ENCODE measurements around the gene HPD.
"Not testable (repeated sequence)": the region's sequence is repeated elsewhere in the genome, so short reads cannot be mapped to it uniquely, and the experiment has no call there.

The HPD gene

DNA sequence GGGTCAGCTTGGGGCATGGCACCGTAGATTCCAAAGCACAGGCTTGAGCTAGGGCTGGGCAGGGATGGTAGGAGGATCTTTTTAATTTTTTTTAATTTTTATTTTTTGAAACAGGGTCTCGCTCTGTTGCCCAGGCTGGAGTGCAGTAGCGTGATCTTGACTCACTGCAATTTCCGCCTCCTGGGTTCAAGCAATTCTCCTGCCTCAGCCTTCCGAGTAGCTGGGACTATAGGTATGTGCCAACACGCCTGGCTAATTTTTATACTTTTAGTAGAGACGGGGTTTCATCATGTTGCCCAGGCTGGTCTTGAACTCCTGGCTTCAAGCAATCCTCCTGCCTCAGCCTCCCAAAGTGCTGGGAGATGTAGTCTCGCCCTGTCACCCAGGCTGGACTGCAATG is 67.9 kb downstream of the HPD start:
- H3K79me2 ChIP-seq (ENCODE audit: control insufficient read depth, insufficient read depth, low read length, unreplicated experiment), result not testable (repeated sequence)

DNA sequence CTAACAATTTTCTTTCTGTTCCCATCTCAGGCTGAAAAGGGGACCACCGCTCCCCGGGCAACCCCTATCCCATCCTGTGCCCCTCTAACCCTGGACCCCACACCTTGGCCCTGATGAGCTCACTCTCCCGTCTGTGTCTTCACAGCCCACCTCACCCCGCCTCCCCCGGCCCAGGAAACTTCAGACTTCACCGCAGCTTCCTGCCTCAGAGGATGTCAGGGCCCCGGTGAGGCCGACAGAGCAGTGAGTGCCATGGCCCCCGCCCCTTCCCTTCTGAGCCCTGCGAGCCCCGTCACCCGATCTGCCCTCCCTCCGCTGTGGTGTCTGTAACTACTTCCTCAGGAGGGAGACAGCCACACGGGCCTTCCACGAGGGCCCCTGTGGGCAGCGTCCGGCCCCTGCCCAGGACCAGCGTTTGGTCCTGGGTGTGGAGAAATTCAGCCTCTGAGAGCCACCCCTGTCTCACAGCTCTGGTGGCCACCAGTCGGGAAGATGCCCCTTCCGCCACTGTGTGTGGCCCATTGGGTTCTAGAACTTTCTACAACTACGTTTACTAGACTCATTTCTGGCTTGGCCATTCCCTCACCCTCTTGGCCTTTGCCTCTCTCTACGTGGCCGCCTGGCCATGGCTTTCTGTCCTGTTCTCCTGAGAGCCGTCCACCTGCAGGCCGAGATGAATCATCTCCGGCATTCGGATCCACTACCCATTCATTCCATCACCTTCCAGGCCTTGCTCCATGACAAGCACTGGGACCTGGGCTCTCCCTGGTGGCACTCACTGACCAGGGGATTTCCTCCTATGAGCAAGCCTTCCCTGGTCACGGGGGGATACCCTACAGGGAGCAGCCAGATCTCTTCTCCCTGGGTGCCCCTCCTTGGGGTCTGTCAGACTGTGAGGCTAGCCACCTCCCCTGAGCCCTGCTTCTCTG is 68.6 kb downstream of the HPD start:
- Histone ChIP-seq H3K27ac (ENCODE audit: low read depth, low read length) (no peak overlapping the region), H3K4me1 (ENCODE audit: control insufficient read depth, insufficient read depth, low read length, unreplicated experiment) (peaks cover 9% of the 10 kb centered on the region), H2AFZ (ENCODE audit: low read length, unreplicated experiment) (no peak overlapping the region), H3K79me2 (ENCODE audit: control insufficient read depth, insufficient read depth, low read length, unreplicated experiment) (no peaks in the 10 kb centered on the region), H3K27me3 (ENCODE audit: insufficient read depth, low read length) (no peaks in the 10 kb centered on the region), H3K4me3 (ENCODE audit: low read depth, low read length) (no peak overlapping the region), H3K36me3 (ENCODE audit: insufficient read depth, low read length) (no peaks in the 10 kb centered on the region)

More for the DNA sequence above, 67.9 kb downstream of the HPD start:
- not testable (repeated sequence) for H3K36me3 ChIP-seq (ENCODE audit: insufficient read depth, low read length); H3K27ac ChIP-seq (ENCODE audit: low read depth, low read length); H3K4me3 ChIP-seq (ENCODE audit: low read depth, low read length); H2AFZ ChIP-seq (ENCODE audit: low read length, unreplicated experiment); H3K27me3 ChIP-seq (ENCODE audit: insufficient read depth, low read length)
- H3K4me1 ChIP-seq (ENCODE audit: control insufficient read depth, insufficient read depth, low read length, unreplicated experiment), result peaks cover 10% of the 10 kb centered on the region
